Prostate gland (tissue), 2 donors: ENCODE results near the gene PRKAG2. TPM values are rescaled to one million over a fixed set of nuclear protein-coding genes. Genes with fewer than 3 reads are reported as not detected.

Source experiments
- DNase-seq: peaks from one replicate; pipeline ENCODE4 v3.0.0-alpha.2; 2019; ENCODE audit warnings: low spot score
- H3K27ac ChIP-seq, 2 donors: fragments of 200-600 bp; sonication (generic); 2 replicates each; pipeline ENCODE4 v1.5.1; 2017 to 2019
- H3K27me3 ChIP-seq: fragments of 200-600 bp; sonication (generic); replicated peaks from 2 replicates; pipeline ENCODE4 v1.5.1; 2019; ENCODE audit not compliant: insufficient read depth
- H3K36me3 ChIP-seq, 2 donors: fragments of 200-600 bp; sonication (generic); 1 replicate in 1 of 2; 2 replicates in 1 of 2; pipeline versions ENCODE4 v1.5.1 to v1.8.1; 2017 to 2019
- H3K4me1 ChIP-seq: fragments of 200-600 bp; sonication (generic); replicated peaks from 2 replicates; pipeline ENCODE4 v1.5.1; 2019
- H3K4me3 ChIP-seq, 2 donors: fragments of 200-600 bp; sonication (generic); 2 replicates each; pipeline ENCODE4 v1.5.1; 2017 to 2019
- H3K9me3 ChIP-seq: fragments of 200-600 bp; sonication (generic); 2 replicates; pipeline ENCODE4 v1.5.1; 2017
- CTCF ChIP-seq, 4 experiments: fragments of 200-600 bp in 2 of 4; fragments of 450-650 bp in 2 of 4; sonication (generic) in 2 of 4; IDR thresholded peaks; 1 replicate in 3 of 4; 2 replicates in 1 of 4; pipeline ENCODE4 v1.5.1; 2016 to 2019; ENCODE audit warnings: antibody characterized with exemption in 4 of 4, mild to moderate bottlenecking in 2 of 4, moderate library complexity in 2 of 4
- POLR2A ChIP-seq: fragments of 450-650 bp; IDR thresholded peaks from one replicate; pipeline ENCODE4 v1.6.1; 2016; ENCODE audit warnings: antibody characterized with exemption, mild to moderate bottlenecking
- POLR2AphosphoS5 ChIP-seq: sonication (generic); formaldehyde crosslinking; IDR thresholded peaks from one replicate; pipeline ENCODE4 v1.6.1; 2017; ENCODE audit warnings: antibody characterized with exemption
- WGBS: methylation state at CpG from one replicate; pipeline ENCODE4 v1.1.5; 2018; 5-methylcytosine and 5-hydroxymethylcytosine counted together
- intact Hi-C: fragments of 100-400 bp; cut with DNase I; formaldehyde crosslinking; loops from one replicate; pipeline ENCODE4 v1.14.2; 2022
- total RNA-seq, 2 donors: library from RNA; depleted of rRNA; stranded (reverse); fragments of >200 nt; gene quantifications; one replicate each; pipeline ENCODE4 v1.1.0, GENCODE V29; 2016

The PRKAG2 gene
- total RNA-seq, 2 donors from 2014 or later, result 31.6 to 38.1 TPM

- intact Hi-C loops, result loop anchor here (5.0 kb wide), 2 partner anchors 49 to 104 kb away; no protein-coding TSS in a partner anchor
- H3K27ac ChIP-seq, result peak overlapping the region; percentile 84 to 95
- peak; percentile 20 for DNase-seq
- H3K4me1 ChIP-seq, result peaks cover 3% of the 10 kb centered on the region
- no peaks in the 10 kb centered on the region for H3K27me3 ChIP-seq
- H3K36me3 ChIP-seq, result no peaks in the 10 kb centered on the region
- whole genome bisulfite sequencing, result 22% methylated on average over 28 of the region's 28 CpGs
- TF ChIP-seq CTCF (IDR thresholded peaks at IDR 0.05) (no peak), POLR2A (peak; percentile 28)
- peak overlapping the region; percentile 71 to 82 for H3K4me3 ChIP-seq
- H3K9me3 ChIP-seq, result no peaks in the 10 kb centered on the region
These were observed 244.0 kb downstream of the PRKAG2 start for GRCh38 chr7:151632750-151633515.

- intact Hi-C loops, result loop anchor here (2.0 to 5.0 kb wide), 3 partner anchors 50 to 113 kb away; partner anchors contain the start of gene RHEB
- H3K4me3 ChIP-seq, result peak overlapping the region; percentile 71 to 82
These were observed 244.8 kb downstream of the PRKAG2 start for GRCh38 chr7:151631953-151632749.

GRCh38 chr7:151631570-151631952, 245.4 kb downstream of the PRKAG2 start:
- Histone ChIP-seq H3K36me3 (no peaks in the 10 kb centered on the region), H3K27me3 (no peaks in the 10 kb centered on the region), H3K4me1 (peaks cover 3% of the 10 kb centered on the region), H3K27ac (peak overlapping the region; percentile 81 to 95), H3K4me3 (peak overlapping the region; percentile 71 to 82), H3K9me3 (no peaks in the 10 kb centered on the region)
- TF ChIP-seq POLR2AphosphoS5 (no peak), CTCF (IDR thresholded peaks at IDR 0.05) (peak in 2 of 4 experiments; percentile 7 to 26)
- WGBS, result under 1% methylated on average over 31 of the region's 31 CpGs
- intact Hi-C loops, result loop anchor here (2.0 to 5.0 kb wide), 3 partner anchors 51 to 113 kb away; partner anchors contain the start of gene RHEB
- peak; percentile 14 for DNase-seq

More at GRCh38 chr7:151631953-151632749, 244.8 kb downstream of the PRKAG2 start:
- Histone ChIP-seq H3K27ac (peak overlapping the region; percentile 84 to 95), H3K36me3 (no peaks in the 10 kb centered on the region), H3K9me3 (no peaks in the 10 kb centered on the region), H3K27me3 (no peaks in the 10 kb centered on the region), H3K4me1 (peaks cover 3% of the 10 kb centered on the region)
- TF ChIP-seq POLR2A (peak; percentile 61), POLR2AphosphoS5 (no peak), CTCF (IDR thresholded peaks at IDR 0.05) (peak; percentile 43 to 54 (median 52))
- peak; percentile 86 for DNase-seq
- 1% methylated on average over 32 of the region's 111 CpGs for WGBS

- peaks cover 3% of the 10 kb centered on the region for H3K4me1 ChIP-seq
- DNase-seq, result no peak
These were observed 245.9 kb downstream of the PRKAG2 start for GRCh38 chr7:151630851-151631569.

More at GRCh38 chr7:151630851-151631569, 245.9 kb downstream of the PRKAG2 start:
- no peak for TF ChIP-seq POLR2AphosphoS5
- TF ChIP-seq POLR2A, result no peak
- no peak for TF ChIP-seq CTCF (IDR thresholded peaks at IDR 0.05)
- 11% methylated on average over 17 of the region's 17 CpGs for WGBS
- no peaks in the 10 kb centered on the region for H3K27me3 ChIP-seq
- peak overlapping the region; percentile 81 to 95 for H3K27ac ChIP-seq
- no peaks in the 10 kb centered on the region for H3K36me3 ChIP-seq
- H3K4me3 ChIP-seq, result peak overlapping the region; percentile 71 to 82
- no peaks in the 10 kb centered on the region for H3K9me3 ChIP-seq
- intact Hi-C loops, result loop anchor here (2.0 to 5.0 kb wide), 3 partner anchors 51 to 112 kb away; partner anchors contain the start of gene RHEB
